Measurements from ENCODE around the gene CCSER2.

CCSER2 gene

GRCh38 chr10:84565881-84566582, 237.6 kb downstream of the CCSER2 start:
- Histone ChIP-seq H3K4me3 (ENCODE audit: low read depth, low read length) (no peak overlapping the region), H3K27me3 (ENCODE audit: insufficient read depth, low read depth, severe bottlenecking) (no peaks in the 10 kb centered on the region), H3K27ac (no peak overlapping the region; the same call in 1 of the 2 replicates), H3K9me3 (ENCODE audit: severe bottlenecking) (no peaks in the 10 kb centered on the region), H3K36me3 (no peaks in the 10 kb centered on the region)
- TF ChIP-seq CTCF (IDR thresholded peaks at IDR 0.05; ENCODE audit: low read depth, low read length) = no peak
- no peak for DNase-seq

- TF ChIP-seq CTCF (IDR thresholded peaks at IDR 0.05; ENCODE audit: low read depth, low read length) = no peak
- Histone ChIP-seq H3K9me3 (ENCODE audit: severe bottlenecking) (no peaks in the 10 kb centered on the region), H3K27ac (peak overlapping the region; percentile 67), H3K4me3 (ENCODE audit: low read depth, low read length) (peak overlapping the region; percentile 13; the same call in 1 of the 2 replicates), H3K27me3 (ENCODE audit: insufficient read depth, low read depth, severe bottlenecking) (no peaks in the 10 kb centered on the region), H3K36me3 (no peaks in the 10 kb centered on the region)
- DNase-seq = peak; percentile 74
Observed at GRCh38 chr10:84567133-84567532, 238.7 kb downstream of the CCSER2 start.

Data from WERI-Rb-1 (cell line).